PC-3 (cell line): Measurements from ENCODE around the gene DLK1.

Source experiments
- CTCF ChIP-seq: fragments of 300-600 bp; sonication (generic); conservative IDR thresholded peaks from 2 replicates; pipeline ENCODE4 v1.5.1; 2017; ENCODE audit warnings: antibody characterized with exemption, low read depth, mild to moderate bottlenecking, low read length
- EZH2 ChIP-seq: fragments of 300-600 bp; sonication (generic); IDR thresholded peaks from one replicate; pipeline ENCODE4 v1.6.1; 2017; ENCODE audit warnings: antibody characterized with exemption, mild to moderate bottlenecking, low read length; ENCODE audit not compliant: unreplicated experiment
- EZH2phosphoT487 ChIP-seq: fragments of 300-600 bp; sonication (generic); IDR thresholded peaks from 2 replicates; pipeline ENCODE4 v1.6.1; 2018; ENCODE audit warnings: mild to moderate bottlenecking, antibody characterized with exemption, low read length, borderline replicate concordance

- no peak for TF ChIP-seq CTCF
- TF ChIP-seq EZH2phosphoT487: no peak
- no peak for TF ChIP-seq EZH2
Measured at GRCh38 chr14:100701314-100701713, 25.4 kb upstream of the DLK1 start.
